Sigmoid colon (tissue), 7 donors: ENCODE measurements around the gene APPL1. TPM values are rescaled to one million over a fixed set of nuclear protein-coding genes. Genes with fewer than 3 reads are reported as not detected.

Source experiments
- DNase-seq: peaks from one replicate; pipeline ENCODE4 v3.0.0-alpha.2; 2019
- H3K27ac ChIP-seq, 4 donors: fragments of 200-600 bp; sonication (generic); one replicate each; pipeline ENCODE4 v1.5.1; 2016 to 2019; ENCODE audit warnings: mild to moderate bottlenecking in 1 of 4
- H3K27me3 ChIP-seq, 3 donors: fragments of 200-600 bp; sonication (generic); one replicate each; pipeline ENCODE4 v1.5.1; 2019; ENCODE audit warnings: mild to moderate bottlenecking in 1 of 3
- H3K36me3 ChIP-seq, 4 donors: fragments of 200-600 bp; sonication (generic); one replicate each; pipeline ENCODE4 v1.5.1; 2016 to 2019
- H3K4me1 ChIP-seq, 4 donors: fragments of 200-600 bp; sonication (generic); one replicate each; pipeline ENCODE4 v1.5.1; 2017 to 2019
- H3K4me3 ChIP-seq, 4 donors: fragments of 200-600 bp; sonication (generic); one replicate each; pipeline ENCODE4 v1.5.1; 2017 to 2019; ENCODE audit warnings: mild to moderate bottlenecking in 2 of 4, moderate library complexity in 1 of 4
- H3K9me3 ChIP-seq, 4 donors: fragments of 200-600 bp in 3 of 4; sonication (generic) in 3 of 4; one replicate each; pipeline versions ENCODE4 v1.5.1 to v1.6.1; 2013 to 2019
- CTCF ChIP-seq, 4 experiments: fragments of 450-650 bp in 3 of 4; fragments of 200-600 bp in 1 of 4; IDR thresholded peaks; one replicate each; pipeline ENCODE4 v1.5.1; 2016 to 2019; ENCODE audit warnings: antibody characterized with exemption in 4 of 4, mild to moderate bottlenecking in 3 of 4, moderate library complexity in 2 of 4
- EP300 ChIP-seq, 4 donors: sonication (generic); formaldehyde crosslinking; IDR thresholded peaks; one replicate each; pipeline ENCODE4 v1.6.1; 2017; ENCODE audit warnings: antibody characterized with exemption in 4 of 4
- POLR2A ChIP-seq, 2 donors: fragments of 450-650 bp; IDR thresholded peaks; one replicate each; pipeline ENCODE4 v1.6.1; 2016; ENCODE audit warnings: antibody characterized with exemption in 2 of 2, mild to moderate bottlenecking in 2 of 2, moderate library complexity in 2 of 2
- POLR2AphosphoS5 ChIP-seq, 4 donors: sonication (generic); formaldehyde crosslinking; IDR thresholded peaks; one replicate each; pipeline ENCODE4 v1.6.1; 2017; ENCODE audit warnings: antibody characterized with exemption in 4 of 4
- WGBS, 2 donors: extraction: QIAGEN DNeasy Blood & Tissue Kit; methylation state at CpG; one replicate each; pipeline ENCODE4 v1.1.7; 2013; 5-methylcytosine and 5-hydroxymethylcytosine counted together
- intact Hi-C: fragments of 100-400 bp; cut with DNase I; formaldehyde crosslinking; loops from one replicate; pipeline ENCODE4 v1.15.1; 2023
- polyA plus RNA-seq, 3 donors: library from polyadenylated mRNA; stranded (reverse); fragments of 200-250 nt; gene quantifications; one replicate each; pipeline ENCODE4 v1.2.3, GENCODE V29; 2013
- total RNA-seq, 4 donors: library from RNA; depleted of rRNA; stranded (reverse); fragments of >200 nt; gene quantifications; one replicate each; pipeline ENCODE4 v1.1.0, GENCODE V29; 2016
- donor health status: healthy with polysubstance abuse.
- donor health status: Bipolar disorder and iron deficiency.
- donor health status: healthy.

Gene APPL1
- 10 to 100 TPM; 34.9 to 63.7 (median 54.3) TPM for total RNA-seq
- 10 to 100 TPM; 12.6 to 13.6 (median 13.5) TPM for polyA plus RNA-seq

GRCh38 chr3:57227204-57227929 lies at the start of gene APPL1:
Gene APPL1 (plus strand): TSS chr3:57227729. CDS start chr3:57227884, 155 bp downstream.
- TF ChIP-seq EP300 (IDR thresholded peaks at IDR 0.05) (no peak), POLR2AphosphoS5 (IDR thresholded peaks at IDR 0.05) (peak; percentile 89 to 97 (median 95)), CTCF (IDR thresholded peaks at IDR 0.05) (no peak), POLR2A (IDR thresholded peaks at IDR 0.05) (peak; percentile 83 to 86)
- WGBS, 2 donors = 0 to 1% methylated on average over 71 of the region's 71 CpGs
- intact Hi-C loops = loop anchor here (2.0 to 5.0 kb wide), 5 partner anchors 57 to 671 kb away; partner anchors contain the start of genes CCDC66 and TASOR
- Histone ChIP-seq H3K36me3 (no peaks in the 10 kb centered on the region), H3K27me3 (no peaks in the 10 kb centered on the region), H3K4me1 (peaks cover 0 to 36% (median 26%) of the 10 kb centered on the region in 4 donors), H3K27ac (peak within 1 kb of the TSS; percentile 93 to 98 (median 96)), H3K4me3 (peak within 1 kb of the TSS; percentile 69 to 88 (median 80)), H3K9me3 (no peaks in the 10 kb centered on the region)
- peak; percentile 95 for DNase-seq

GRCh38 chr3:57179580-57180410 lies 47.7 kb upstream of the APPL1 start:
- no peaks in the 10 kb centered on the region for H3K9me3 ChIP-seq
- H3K4me3 ChIP-seq = no peak overlapping the region
- TF ChIP-seq POLR2A (IDR thresholded peaks at IDR 0.05) (no peak), POLR2AphosphoS5 (IDR thresholded peaks at IDR 0.05) (no peak), CTCF (IDR thresholded peaks at IDR 0.05) (no peak), EP300 (IDR thresholded peaks at IDR 0.05) (no peak)
- 84 to 87% methylated on average over 5 of the region's 5 CpGs for WGBS, 2 donors
- H3K36me3 ChIP-seq = no peaks in the 10 kb centered on the region
- DNase-seq = no peak
- intact Hi-C loops = no loop called here
- H3K27me3 ChIP-seq = no peaks in the 10 kb centered on the region
- H3K4me1 ChIP-seq = no peaks in the 10 kb centered on the region
- no peak overlapping the region for H3K27ac ChIP-seq

GRCh38 chr3:57184526-57184925 lies 43.0 kb upstream of the APPL1 start:
- WGBS, 2 donors = 72 to 73% methylated on average over 6 of the region's 6 CpGs
- Histone ChIP-seq H3K27ac (no peak overlapping the region), H3K27me3 (no peaks in the 10 kb centered on the region), H3K4me1 (no peaks in the 10 kb centered on the region), H3K4me3 (no peak overlapping the region), H3K9me3 (no peaks in the 10 kb centered on the region), H3K36me3 (no peaks in the 10 kb centered on the region)
- intact Hi-C loops = no loop called here
- TF ChIP-seq POLR2A (IDR thresholded peaks at IDR 0.05) = no peak
- no peak for TF ChIP-seq POLR2AphosphoS5 (IDR thresholded peaks at IDR 0.05)
- TF ChIP-seq CTCF (IDR thresholded peaks at IDR 0.05) = no peak
- TF ChIP-seq EP300 (IDR thresholded peaks at IDR 0.05) = no peak
- DNase-seq = no peak

- intact Hi-C loops = no loop called here
- H3K9me3 ChIP-seq = no peaks in the 10 kb centered on the region
- H3K27ac ChIP-seq = no peak overlapping the region
- no peak for TF ChIP-seq EP300 (IDR thresholded peaks at IDR 0.05)
- no peak for TF ChIP-seq POLR2A (IDR thresholded peaks at IDR 0.05)
- TF ChIP-seq POLR2AphosphoS5 (IDR thresholded peaks at IDR 0.05) = no peak
- TF ChIP-seq CTCF (IDR thresholded peaks at IDR 0.05) = no peak
- H3K4me3 ChIP-seq = no peak overlapping the region
- WGBS, 2 donors = 90 to 94% methylated on average over 3 of the region's 3 CpGs
- peaks cover 0 to 6% (median 0%) of the 10 kb centered on the region in 3 donors for H3K27me3 ChIP-seq
- H3K36me3 ChIP-seq = no peaks in the 10 kb centered on the region
- DNase-seq = no peak
- no peaks in the 10 kb centered on the region for H3K4me1 ChIP-seq
Measured at GRCh38 chr3:57192028-57192427, 35.5 kb upstream of the APPL1 start.
